HepG2 (cell line): ENCODE results near the gene OR5AN1.

ENCODE experiments used
- ATF3 ChIP-seq: sonication (generic); formaldehyde crosslinking; IDR thresholded peaks from 2 replicates; pipeline ENCODE4 v1.4.0; 2020; ENCODE audit warnings: missing genetic modification reagents
- CCAR2 ChIP-seq: fragments of 200-400 bp; formaldehyde crosslinking; optimal IDR thresholded peaks from 2 replicates; pipeline ENCODE3; 2018; ENCODE audit warnings: low read depth, mild to moderate bottlenecking, low read length, moderate library complexity
- CTCF ChIP-seq: sonication (generic); formaldehyde crosslinking; IDR thresholded peaks from 2 replicates; pipeline ENCODE4 v1.5.0; 2020; ENCODE audit warnings: mild to moderate bottlenecking, missing genetic modification reagents, moderate library complexity
- ETV6 ChIP-seq: sonication (generic); formaldehyde crosslinking; conservative IDR thresholded peaks from 2 replicates; pipeline ENCODE4 v1.4.0; 2020; ENCODE audit warnings: missing genetic modification reagents
- FOXP1 ChIP-seq, 2 experiments: fragments of 450-650 bp in 1 of 2; IDR thresholded peaks; 2 replicates each; pipeline ENCODE4 v1.6.1; 2017 to 2018; ENCODE audit warnings: antibody characterized with exemption in 1 of 2
- GABPB1 ChIP-seq: IDR thresholded peaks from 2 replicates; pipeline ENCODE4 v1.6.1; 2016; ENCODE audit warnings: mild to moderate bottlenecking, missing genetic modification reagents, moderate library complexity, missing compliant biosample characterization
- MXD4 ChIP-seq: IDR thresholded peaks from 2 replicates; pipeline ENCODE4 v1.6.1; 2016; ENCODE audit warnings: mild to moderate bottlenecking, missing biosample characterization, missing genetic modification reagents
- POLR2A ChIP-seq, 2 experiments: IDR thresholded peaks; 2 replicates each; pipeline ENCODE4 v1.6.1; 2011; ENCODE audit warnings: low read depth in 2 of 2, low read length in 2 of 2, mild to moderate bottlenecking in 1 of 2, moderate library complexity in 1 of 2; ENCODE audit not compliant: insufficient read depth in 1 of 2
- RFX5 ChIP-seq: IDR thresholded peaks from 2 replicates; pipeline ENCODE4 v1.6.1; 2011; ENCODE audit warnings: low read depth, low read length, improper control_type of control experiment
- SIN3A ChIP-seq: IDR thresholded peaks from 2 replicates; pipeline ENCODE4 v1.6.1; 2011; ENCODE audit warnings: low read depth, mild to moderate bottlenecking, control low read depth, low read length, borderline replicate concordance
- STAT6 ChIP-seq: sonication (generic); formaldehyde crosslinking; IDR thresholded peaks from 2 replicates; pipeline ENCODE4 v1.4.0; 2020; ENCODE audit warnings: missing genetic modification reagents, mild to moderate bottlenecking, borderline replicate concordance
- TCF12 ChIP-seq, 2 experiments: fragments of 450-650 bp in 1 of 2; sonication (generic) in 1 of 2; formaldehyde crosslinking in 1 of 2; IDR thresholded peaks; 2 replicates each; pipeline versions ENCODE4 v1.6.1 to v1.8.0; 2017 to 2022; ENCODE audit warnings: antibody characterized with exemption in 1 of 2, mild to moderate bottlenecking in 1 of 2, missing genetic modification reagents in 1 of 2, moderate library complexity in 1 of 2
- ZBTB34 ChIP-seq: sonication (generic); formaldehyde crosslinking; IDR thresholded peaks from 2 replicates; pipeline ENCODE4 v1.8.0; 2022; ENCODE audit warnings: mild to moderate bottlenecking, missing genetic modification reagents

GRCh38 chr11:59355226-59355625 lies 3.5 kb upstream of the OR5AN1 start:
- TF ChIP-seq CCAR2, result no peak
- no peak for TF ChIP-seq CTCF (CRISPR knock-in tag)
- TF ChIP-seq ATF3 (CRISPR knock-in tag), result no peak
- no peak for TF ChIP-seq FOXP1 (IDR thresholded peaks at IDR 0.05)
- no peak for TF ChIP-seq FOXP1 (CRISPR knock-in tag; IDR thresholded peaks at IDR 0.05)
- no peak for TF ChIP-seq POLR2A (IDR thresholded peaks at IDR 0.05; ENCODE audit: insufficient read depth in 1 of 2, low read depth in 2 of 2, low read length in 2 of 2)
- no peak for TF ChIP-seq TCF12 (IDR thresholded peaks at IDR 0.05)
- TF ChIP-seq TCF12 (CRISPR knock-in tag; IDR thresholded peaks at IDR 0.05), result no peak
- no peak for TF ChIP-seq RFX5
- no peak for TF ChIP-seq MXD4 (CRISPR knock-in tag)
- no peak for TF ChIP-seq SIN3A
- TF ChIP-seq ETV6 (CRISPR knock-in tag), result no peak
- no peak for TF ChIP-seq ZBTB34 (CRISPR knock-in tag)
- no peak for TF ChIP-seq STAT6 (CRISPR knock-in tag)
- TF ChIP-seq GABPB1 (CRISPR knock-in tag), result no peak
